Mesothelial cell of epicardium (in vitro differentiated cells): ENCODE results near the gene ITGA2B. TPM values are rescaled to one million over a fixed set of nuclear protein-coding genes. Genes with fewer than 3 reads are reported as not detected.
"Not testable (repeated sequence)": the region's sequence is repeated elsewhere in the genome, so short reads cannot be mapped to it uniquely, and the experiment has no call there.

Source experiments
- DNase-seq, 2 experiments: peaks; one replicate each; pipeline ENCODE4 v3.0.0; 2021; ENCODE audit warnings: low spot score in 2 of 2; ENCODE audit not compliant: unreplicated experiment in 2 of 2
- H3K27ac Mint-ChIP-seq: 2 replicates; pipeline ENCODE4 v1.8.0; 2021; ENCODE audit warnings: mixed read lengths
- H3K27me3 Mint-ChIP-seq: 2 replicates; pipeline ENCODE4 v1.8.0; 2021; ENCODE audit warnings: low read depth, mixed read lengths
- H3K36me3 Mint-ChIP-seq: 2 replicates; pipeline ENCODE4 v1.8.0; 2021; ENCODE audit warnings: mixed read lengths
- H3K4me1 Mint-ChIP-seq: 2 replicates; pipeline ENCODE4 v1.8.0; 2021; ENCODE audit warnings: mixed read lengths
- H3K4me3 Mint-ChIP-seq: 2 replicates; pipeline ENCODE4 v1.8.0; 2021; ENCODE audit warnings: mild to moderate bottlenecking, moderate library complexity, mixed read lengths
- H3K9me3 Mint-ChIP-seq: 2 replicates; pipeline ENCODE4 v1.8.0; 2021; ENCODE audit warnings: mixed read lengths
- CTCF ChIP-seq: fragments of 200-600 bp; sonication (generic); IDR thresholded peaks from one replicate; pipeline ENCODE4 v1.5.0; 2021; ENCODE audit warnings: antibody characterized with exemption; ENCODE audit not compliant: unreplicated experiment
- total RNA-seq: library from RNA; stranded (reverse); gene quantifications from 3 replicates; pipeline ENCODE4 v1.2.1, GENCODE V29; 2021

The ITGA2B gene
- total RNA-seq, 1 donor from 2014 or later: 15.9 TPM

DNA sequence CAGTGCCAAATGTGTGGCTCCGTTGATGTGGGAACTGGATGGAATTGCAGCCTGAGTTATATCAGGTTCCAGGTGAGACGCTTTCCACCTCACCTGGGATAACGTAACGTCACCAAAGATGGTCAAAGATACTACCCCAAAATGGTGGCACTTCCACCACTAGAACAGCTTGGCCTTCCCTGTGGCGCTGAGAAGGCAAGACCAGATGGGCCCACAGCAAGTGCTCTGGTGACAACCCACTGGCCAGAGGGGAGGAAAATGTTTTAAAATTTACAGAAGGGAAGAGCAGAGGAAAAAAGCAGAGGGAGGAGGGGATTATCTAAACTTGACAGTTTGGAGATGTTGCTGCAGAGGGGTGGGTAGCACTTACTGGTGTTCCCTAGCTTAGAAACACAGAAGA is 7.5 kb upstream of the ITGA2B start:
- no peak overlapping the region for H3K4me3 Mint-ChIP-seq
- H3K4me1 Mint-ChIP-seq: no peaks in the 10 kb centered on the region
- no peak for DNase-seq
- H3K9me3 Mint-ChIP-seq: no peaks in the 10 kb centered on the region
- no peak overlapping the region for H3K27ac Mint-ChIP-seq
- TF ChIP-seq CTCF: no peak
- no peaks in the 10 kb centered on the region for H3K27me3 Mint-ChIP-seq
- peaks cover 31% of the 10 kb centered on the region for H3K36me3 Mint-ChIP-seq

DNA sequence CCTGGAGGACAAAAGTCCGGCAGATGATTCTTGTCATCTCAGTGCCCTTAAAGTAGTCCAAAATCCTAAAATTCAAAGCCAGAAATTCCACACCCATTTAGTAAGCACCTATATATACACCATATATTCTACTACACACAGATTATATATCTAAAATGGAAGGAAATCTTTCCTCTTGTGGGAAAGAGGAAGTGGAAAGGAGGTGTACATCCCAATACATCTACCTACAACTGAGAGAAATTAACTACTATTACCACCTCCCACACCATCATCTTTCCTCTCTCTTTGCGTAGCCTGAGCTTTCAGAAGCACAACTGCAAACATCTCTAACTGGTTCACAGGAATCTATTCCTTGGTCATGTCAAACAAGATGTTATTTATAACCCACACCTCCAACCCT is 5.4 kb upstream of the ITGA2B start:
- no peaks in the 10 kb centered on the region for H3K27me3 Mint-ChIP-seq
- no peaks in the 10 kb centered on the region for H3K4me1 Mint-ChIP-seq
- TF ChIP-seq CTCF: no peak
- H3K36me3 Mint-ChIP-seq: peaks cover 23% of the 10 kb centered on the region
- H3K27ac Mint-ChIP-seq: no peak overlapping the region
- H3K4me3 Mint-ChIP-seq: no peak overlapping the region
- no peaks in the 10 kb centered on the region for H3K9me3 Mint-ChIP-seq
- DNase-seq: no peak

- not testable (repeated sequence) for DNase-seq, H3K27ac Mint-ChIP-seq, H3K27me3 Mint-ChIP-seq, H3K9me3 Mint-ChIP-seq, H3K4me1 Mint-ChIP-seq, H3K4me3 Mint-ChIP-seq
- peaks cover 19% of the 10 kb centered on the region for H3K36me3 Mint-ChIP-seq
Observed at GRCh38 chr17:44394112-44394511, 4.7 kb upstream of the ITGA2B start.

- Mint-ChIP-seq H3K27ac (no peak overlapping the region), H3K27me3 (peaks cover 7% of the 10 kb centered on the region), H3K4me1 (peaks cover 5% of the 10 kb centered on the region), H3K36me3 (no peaks in the 10 kb centered on the region), H3K9me3 (no peaks in the 10 kb centered on the region), H3K4me3 (no peak overlapping the region)
- no peak for TF ChIP-seq CTCF
- DNase-seq: no peak
Observed at GRCh38 chr17:44390250-44390870, 911 bp upstream of the ITGA2B start.

DNA sequence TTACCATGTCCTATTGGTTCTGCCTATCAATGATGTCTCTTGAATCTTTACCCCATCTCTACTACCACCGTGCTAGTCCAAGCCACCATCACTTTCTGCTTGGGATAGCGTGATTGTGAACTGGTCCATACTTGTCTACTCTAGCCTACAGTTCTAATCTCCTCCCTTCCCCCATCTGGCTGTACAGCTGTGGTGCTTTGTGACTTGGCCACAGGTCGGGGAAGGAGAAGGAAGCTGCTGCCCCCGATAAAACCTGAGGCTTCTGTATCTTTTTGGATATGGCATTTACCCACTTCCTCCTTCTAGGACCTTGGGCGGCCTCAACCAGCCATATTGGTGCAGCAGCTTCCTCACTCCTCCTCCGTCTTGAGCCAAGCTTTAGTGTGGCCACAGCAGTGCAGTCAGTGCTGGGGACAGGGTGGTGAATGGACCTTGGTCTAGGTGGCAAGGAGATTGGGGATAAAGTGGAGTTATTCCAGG is 314 bp upstream of the ITGA2B start:
- Mint-ChIP-seq H3K27me3 (peaks cover 11% of the 10 kb centered on the region), H3K4me3 (no peak overlapping the region), H3K4me1 (peaks cover 9% of the 10 kb centered on the region), H3K9me3 (no peaks in the 10 kb centered on the region), H3K27ac (no peak overlapping the region), H3K36me3 (no peaks in the 10 kb centered on the region)
- DNase-seq: no peak
- no peak for TF ChIP-seq CTCF

DNA sequence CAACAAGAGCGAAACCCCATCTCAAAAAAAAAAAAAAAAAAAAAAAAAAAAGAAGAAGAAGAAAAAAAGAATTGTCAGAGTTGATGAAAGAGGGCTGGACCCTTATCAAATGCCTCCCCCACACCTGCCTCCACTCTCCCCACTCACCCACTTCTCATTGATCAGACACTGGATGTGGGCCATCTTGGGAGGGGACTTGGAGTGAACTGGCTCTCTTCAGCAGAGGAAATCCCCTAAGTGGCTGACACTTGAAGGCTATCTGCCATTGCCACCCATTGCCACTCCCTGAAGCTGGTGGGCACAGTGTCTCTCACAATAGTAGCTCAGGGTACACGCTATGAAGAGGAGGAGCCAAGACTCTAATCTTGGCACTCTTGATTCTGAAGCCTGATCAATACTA is 1.6 kb downstream of the ITGA2B start:
- peaks cover 29% of the 10 kb centered on the region for H3K27me3 Mint-ChIP-seq
- no peaks in the 10 kb centered on the region for H3K36me3 Mint-ChIP-seq
- H3K27ac Mint-ChIP-seq: no peak overlapping the region
- no peak overlapping the region for H3K4me3 Mint-ChIP-seq
- no peaks in the 10 kb centered on the region for H3K9me3 Mint-ChIP-seq
- DNase-seq: no peak
- TF ChIP-seq CTCF: no peak
- H3K4me1 Mint-ChIP-seq: peaks cover 13% of the 10 kb centered on the region
